Stomach (tissue), 4 donors: ENCODE measurements around the gene PRPF6.

Source experiments
- CTCF ChIP-seq, 7 experiments: fragments of 450-650 bp in 4 of 7; fragments of 200-600 bp in 3 of 7; sonication (generic) in 3 of 7; IDR thresholded peaks; one replicate each; pipeline ENCODE4 v1.5.1; 2016 to 2019; ENCODE audit warnings: antibody characterized with exemption in 7 of 7, control low read depth in 2 of 7, mild to moderate bottlenecking in 1 of 7
- EP300 ChIP-seq: sonication (generic); formaldehyde crosslinking; IDR thresholded peaks from one replicate; pipeline ENCODE4 v1.6.1; 2017; ENCODE audit warnings: antibody characterized with exemption
- POLR2A ChIP-seq, 4 donors: fragments of 450-650 bp; IDR thresholded peaks; one replicate each; pipeline ENCODE4 v1.6.1; 2016; ENCODE audit warnings: antibody characterized with exemption in 4 of 4, control low read depth in 2 of 4, mild to moderate bottlenecking in 1 of 4, moderate library complexity in 1 of 4
- POLR2AphosphoS5 ChIP-seq, 3 donors: sonication (generic); formaldehyde crosslinking; IDR thresholded peaks; one replicate each; pipeline ENCODE4 v1.6.1; 2016; ENCODE audit warnings: antibody characterized with exemption in 3 of 3

- TF ChIP-seq CTCF (IDR thresholded peaks at IDR 0.05), result no peak
- no peak for TF ChIP-seq POLR2AphosphoS5 (IDR thresholded peaks at IDR 0.05)
- TF ChIP-seq POLR2A (IDR thresholded peaks at IDR 0.05), result no peak
- TF ChIP-seq EP300, result no peak
Observed at GRCh38 chr20:64067005-64067632, 86.2 kb downstream of the PRPF6 start.
